Rectal smooth muscle tissue (tissue), 1 donor: ENCODE data around the gene ARSI.
"Not testable (repeated sequence)": the region's sequence is repeated elsewhere in the genome, so short reads cannot be mapped to it uniquely, and the experiment has no call there.

ENCODE experiments used
- H3K27ac ChIP-seq: one replicate; pipeline ENCODE4 v1.7.0; 2013; ENCODE audit warnings: low read depth, low read length, inconsistent platforms
- H3K27me3 ChIP-seq: one replicate; pipeline ENCODE4 v1.7.0; 2013; ENCODE audit warnings: low read length; ENCODE audit not compliant: control insufficient read depth, insufficient read depth
- H3K36me3 ChIP-seq: one replicate; pipeline ENCODE4 v1.7.0; 2013; ENCODE audit warnings: low read length; ENCODE audit not compliant: control insufficient read depth, insufficient read depth
- H3K4me1 ChIP-seq: one replicate; pipeline ENCODE4 v1.7.0; 2013; ENCODE audit warnings: low read length; ENCODE audit not compliant: control insufficient read depth, insufficient read depth
- H3K4me3 ChIP-seq: one replicate; pipeline ENCODE4 v1.7.0; 2013; ENCODE audit warnings: low read length
- H3K9ac ChIP-seq: one replicate; pipeline ENCODE4 v1.7.0; 2013; ENCODE audit warnings: low read length

Gene ARSI

DNA sequence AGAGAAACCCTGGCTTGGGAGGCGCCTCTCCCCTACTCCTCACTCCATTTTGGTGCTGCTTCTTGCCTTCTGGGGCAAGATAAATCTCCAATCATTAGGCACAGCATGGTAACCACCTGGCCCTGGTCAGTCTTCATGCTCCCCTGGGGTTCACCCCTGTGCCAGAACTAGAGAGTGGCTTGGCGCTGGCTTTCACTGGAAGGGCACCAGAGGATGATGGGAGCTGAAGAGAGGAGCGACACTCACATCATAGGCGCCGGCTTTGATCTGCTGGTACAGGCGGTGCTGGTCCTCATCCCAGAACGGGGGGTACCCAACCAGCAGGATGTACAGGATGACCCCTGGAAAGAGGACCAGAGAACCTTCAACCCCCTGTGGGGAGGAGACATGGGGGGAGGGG, 51.2 kb downstream of the ARSI start:
- H3K4me3 ChIP-seq, result no peak overlapping the region
- no peak overlapping the region for H3K27ac ChIP-seq
- H3K4me1 ChIP-seq, result no peaks in the 10 kb centered on the region
- no peak overlapping the region for H3K9ac ChIP-seq
- H3K27me3 ChIP-seq, result no peaks in the 10 kb centered on the region
- H3K36me3 ChIP-seq, result no peaks in the 10 kb centered on the region

DNA sequence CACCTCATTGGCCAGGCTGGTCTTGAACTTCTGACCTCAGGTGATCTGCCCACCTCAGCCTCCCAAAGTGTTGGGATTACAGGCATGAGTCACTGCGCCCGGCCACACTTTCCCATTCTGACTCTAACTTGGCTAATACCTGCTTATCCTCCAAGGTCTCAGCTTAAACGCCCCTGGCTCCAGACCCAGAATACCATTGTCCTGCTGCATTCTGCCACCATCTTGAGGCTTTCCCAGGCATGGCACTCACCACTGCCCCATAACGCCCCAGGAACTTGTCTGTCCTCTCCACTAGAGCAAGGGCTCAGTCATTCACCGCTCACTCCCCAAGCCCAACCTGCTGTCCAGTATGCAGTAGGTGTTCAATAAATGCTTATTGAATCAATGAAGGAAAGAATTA, 53.0 kb downstream of the ARSI start:
- H3K27ac ChIP-seq, result no peak overlapping the region
- no peak overlapping the region for H3K9ac ChIP-seq
- no peak overlapping the region for H3K4me3 ChIP-seq
- no peaks in the 10 kb centered on the region for H3K36me3 ChIP-seq
- H3K27me3 ChIP-seq, result no peaks in the 10 kb centered on the region
- peaks cover 6% of the 10 kb centered on the region for H3K4me1 ChIP-seq

DNA sequence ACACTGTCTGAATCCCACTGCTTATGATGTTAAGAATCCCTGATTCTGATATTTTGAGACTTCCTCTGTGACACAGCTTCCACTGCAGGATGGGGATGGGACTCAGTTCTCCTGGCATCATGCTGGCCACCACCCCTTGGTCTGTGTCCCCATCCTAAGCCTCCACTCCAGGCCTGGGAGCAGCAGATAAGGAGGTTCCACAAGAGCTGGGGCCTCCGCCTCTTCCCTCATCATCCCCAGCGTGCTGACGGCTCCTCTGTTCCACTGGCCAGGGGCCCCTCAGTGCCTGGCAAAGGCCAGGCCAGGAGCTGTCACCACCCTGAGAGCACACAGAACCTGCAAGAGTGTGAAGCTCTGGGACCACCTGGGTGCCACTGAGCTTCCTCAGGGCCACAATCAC, 53.8 kb downstream of the ARSI start:
- Histone ChIP-seq H3K36me3 (no peaks in the 10 kb centered on the region), H3K27ac (no peak overlapping the region), H3K4me1 (peaks cover 6% of the 10 kb centered on the region), H3K4me3 (no peak overlapping the region), H3K27me3 (no peaks in the 10 kb centered on the region), H3K9ac (no peak overlapping the region)

DNA sequence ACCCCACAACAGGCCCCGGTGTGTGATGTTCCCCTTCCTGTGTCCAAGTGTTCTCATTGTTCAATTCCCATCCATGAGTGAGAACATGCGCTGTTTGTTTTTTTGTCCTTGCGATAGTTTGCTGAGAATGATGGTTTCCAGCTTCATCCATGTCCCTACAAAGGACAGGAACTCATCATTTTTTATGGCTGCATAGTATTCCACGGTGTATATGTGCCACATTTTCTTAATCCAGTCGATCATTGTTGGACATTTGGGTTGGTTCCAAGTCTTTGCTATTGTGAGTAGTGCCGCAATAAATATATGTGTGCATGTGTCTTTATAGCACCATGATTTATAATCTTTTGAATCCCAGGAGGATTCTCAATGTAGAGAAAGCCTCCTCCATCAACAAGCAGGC, 54.2 kb downstream of the ARSI start:
- H3K27me3 ChIP-seq, H3K27ac ChIP-seq, H3K36me3 ChIP-seq, H3K4me3 ChIP-seq, H3K9ac ChIP-seq, H3K4me1 ChIP-seq: not testable (repeated sequence)

DNA sequence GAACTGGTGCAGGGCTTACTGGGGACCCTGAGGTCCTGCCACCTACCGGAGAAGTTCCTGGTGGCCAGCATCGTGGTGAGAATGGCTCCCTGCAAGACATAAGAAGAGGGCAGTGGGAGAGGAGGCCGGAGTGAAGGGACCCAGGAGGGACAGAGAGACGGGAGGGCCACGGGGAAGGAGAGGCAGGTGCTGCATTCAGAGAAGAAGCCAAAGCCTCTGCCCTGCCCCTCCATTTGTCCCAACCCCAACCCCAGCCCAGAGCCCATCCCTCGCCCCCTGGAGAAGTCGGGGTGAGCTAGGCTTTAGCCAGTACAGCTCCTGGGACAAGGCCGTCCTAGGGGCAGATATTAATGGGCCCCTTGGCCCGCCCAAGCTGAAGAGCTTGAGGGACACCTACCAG, 55.0 kb downstream of the ARSI start:
- no peak overlapping the region for H3K27ac ChIP-seq
- H3K36me3 ChIP-seq, result no peaks in the 10 kb centered on the region
- no peaks in the 10 kb centered on the region for H3K27me3 ChIP-seq
- H3K4me3 ChIP-seq, result no peak overlapping the region
- peaks cover 6% of the 10 kb centered on the region for H3K4me1 ChIP-seq
- H3K9ac ChIP-seq, result no peak overlapping the region

DNA sequence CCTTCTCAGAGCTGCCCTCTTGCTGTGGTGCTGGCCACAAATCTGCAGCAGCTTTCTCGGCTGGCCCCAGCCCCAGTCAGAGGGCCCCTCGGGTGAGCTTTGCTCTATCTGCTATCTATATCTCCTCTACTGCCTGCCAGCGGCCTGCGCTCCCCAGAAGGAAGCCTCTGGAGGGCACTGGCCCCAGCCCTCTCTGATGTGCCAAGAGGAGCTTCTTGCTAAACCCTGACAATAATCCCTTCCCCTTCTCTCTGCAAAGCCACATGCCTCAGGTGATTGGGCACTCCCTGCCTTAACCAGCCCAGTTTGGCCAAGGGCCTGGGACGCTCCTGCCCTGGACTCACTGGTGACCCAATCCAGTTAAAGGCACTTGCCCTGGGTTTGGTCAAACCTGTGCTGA, 55.9 kb downstream of the ARSI start:
- no peak overlapping the region for H3K9ac ChIP-seq
- no peaks in the 10 kb centered on the region for H3K36me3 ChIP-seq
- no peaks in the 10 kb centered on the region for H3K27me3 ChIP-seq
- H3K4me3 ChIP-seq, result no peak overlapping the region
- H3K4me1 ChIP-seq, result peaks cover 6% of the 10 kb centered on the region
- H3K27ac ChIP-seq, result no peak overlapping the region

DNA sequence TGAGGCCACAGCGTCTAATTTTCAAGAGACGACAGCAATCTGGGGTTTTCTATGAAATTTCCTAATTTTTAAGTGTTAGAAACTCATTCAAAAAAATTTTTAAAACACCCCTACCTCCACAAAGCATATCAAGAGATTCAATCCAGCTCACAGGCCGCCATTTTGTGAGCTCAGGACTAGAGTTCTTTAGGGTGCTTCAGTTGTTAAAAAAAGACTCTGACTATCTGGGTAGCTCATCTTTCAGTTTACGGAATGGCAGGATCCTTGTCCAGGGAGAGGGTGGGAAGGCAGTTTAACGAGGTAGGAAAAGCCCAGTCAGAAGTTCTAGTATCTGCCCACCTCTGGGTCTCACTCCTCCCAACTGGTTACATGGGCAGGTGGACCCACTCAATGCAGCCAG, 56.3 kb downstream of the ARSI start:
- no peaks in the 10 kb centered on the region for H3K36me3 ChIP-seq
- no peak overlapping the region for H3K4me3 ChIP-seq
- H3K4me1 ChIP-seq, result peaks cover 6% of the 10 kb centered on the region
- H3K27me3 ChIP-seq, result no peaks in the 10 kb centered on the region
- H3K9ac ChIP-seq, result no peak overlapping the region
- no peak overlapping the region for H3K27ac ChIP-seq
